HG03135 (cell line): ENCODE results near the gene TARBP1.
"Not testable (repeated sequence)": the region's sequence is repeated elsewhere in the genome, so short reads cannot be mapped to it uniquely, and the experiment has no call there.

Source experiments
- ATAC-seq: cut with Tn5 transposase; IDR thresholded peaks from one replicate; pipeline ENCODE4 v1.9.1; 2021; ENCODE audit warnings: mild to moderate bottlenecking, moderate library complexity; ENCODE audit not compliant: unreplicated experiment

TARBP1 gene

GRCh38 chr1:234396871-234397270 lies 82.1 kb downstream of the TARBP1 start:
- ATAC-seq, result no peak

GRCh38 chr1:234396092-234396491 lies 82.9 kb downstream of the TARBP1 start:
- no peak for ATAC-seq

- ATAC-seq, result no peak
These were observed 83.7 kb downstream of the TARBP1 start for GRCh38 chr1:234395297-234395696.

- no peak for ATAC-seq
These were observed 85.8 kb downstream of the TARBP1 start for GRCh38 chr1:234393190-234393589.

GRCh38 chr1:234388094-234388493 lies 90.9 kb downstream of the TARBP1 start:
- no peak for ATAC-seq

GRCh38 chr1:234386122-234386521 lies 92.9 kb downstream of the TARBP1 start:
- no peak for ATAC-seq

GRCh38 chr1:234381699-234382555 lies 97.1 kb downstream of the TARBP1 start:
- ATAC-seq, result no peak

- ATAC-seq, result not testable (repeated sequence)
These were observed 99.3 kb downstream of the TARBP1 start for GRCh38 chr1:234379591-234380109.

- ATAC-seq, result no peak
These were observed 103.3 kb downstream of the TARBP1 start for GRCh38 chr1:234375672-234376071.

GRCh38 chr1:234373959-234374254 lies 105.1 kb downstream of the TARBP1 start:
- ATAC-seq, result no peak

- peak; percentile 91 for ATAC-seq
These were observed 105.7 kb downstream of the TARBP1 start, which contains the start of gene COA6 for GRCh38 chr1:234373064-234373958. Gene COA6, plus strand, starts transcription at chr1:234373456. Its CDS starts 11 bp downstream, at chr1:234373467.

- ATAC-seq, result no peak
These were observed 106.8 kb downstream of the TARBP1 start for GRCh38 chr1:234372011-234372757.

GRCh38 chr1:234371414-234371813 lies 107.6 kb downstream of the TARBP1 start:
- no peak for ATAC-seq

- no peak for ATAC-seq
These were observed 109.2 kb downstream of the TARBP1 start for GRCh38 chr1:234369784-234370183.

GRCh38 chr1:234369033-234369430 lies 109.9 kb downstream of the TARBP1 start:
- no peak for ATAC-seq

GRCh38 chr1:234368320-234369032 lies 110.5 kb downstream of the TARBP1 start:
- no peak for ATAC-seq

GRCh38 chr1:234362558-234362957 lies 116.4 kb downstream of the TARBP1 start:
- no peak for ATAC-seq

GRCh38 chr1:234361102-234361603 lies 117.8 kb downstream of the TARBP1 start:
- no peak for ATAC-seq

- ATAC-seq, result no peak
These were observed 121.1 kb downstream of the TARBP1 start for GRCh38 chr1:234357831-234358230.
